ENCODE data around the gene SLC44A4.
"Not testable (repeated sequence)": the region's sequence is repeated elsewhere in the genome, so short reads cannot be mapped to it uniquely, and the experiment has no call there.

SLC44A4 gene

GRCh38 chr6:31827286-31828079 is 51.3 kb downstream of the SLC44A4 start, which contains the start of gene HSPA1B:
TSS of gene HSPA1B (plus strand) at chr6:31827738. CDS start at chr6:31827951, 213 bp downstream.
- peak; percentile 99 for DNase-seq

GRCh38 chr6:31826793-31827285 is 52.0 kb downstream of the SLC44A4 start:
- TF ChIP-seq CTCF (IDR thresholded peaks at IDR 0.05; ENCODE audit: low read depth, low read length) = no peak

More at GRCh38 chr6:31827286-31828079, 51.3 kb downstream of the SLC44A4 start, which contains the start of gene HSPA1B:
- no peaks in the 10 kb centered on the region for H3K27me3 ChIP-seq
- peak within 1 kb of the TSS; percentile 69 for H3K4me3 ChIP-seq (ENCODE audit: low read depth, low read length)
- H3K4me1 ChIP-seq = peaks cover 4% of the 10 kb centered on the region; the same call in 1 of the 2 replicates
- no peak for TF ChIP-seq CTCF (IDR thresholded peaks at IDR 0.05; ENCODE audit: low read depth, low read length)
- H3K9me3 ChIP-seq = no peaks in the 10 kb centered on the region
- no peaks in the 10 kb centered on the region for H3K36me3 ChIP-seq

GRCh38 chr6:31825553-31825952 is 53.2 kb downstream of the SLC44A4 start:
- H3K4me1 ChIP-seq = peaks cover 4% of the 10 kb centered on the region; the same call in 1 of the 2 replicates
- H3K4me3 ChIP-seq (ENCODE audit: low read depth, low read length) = no peak overlapping the region
- H3K27me3 ChIP-seq = no peaks in the 10 kb centered on the region
- H3K36me3 ChIP-seq = no peaks in the 10 kb centered on the region
- TF ChIP-seq CTCF (IDR thresholded peaks at IDR 0.05; ENCODE audit: low read depth, low read length) = no peak
- DNase-seq = no peak
- no peaks in the 10 kb centered on the region for H3K9me3 ChIP-seq

More at GRCh38 chr6:31826793-31827285, 52.0 kb downstream of the SLC44A4 start:
- Histone ChIP-seq H3K9me3 (no peaks in the 10 kb centered on the region), H3K4me3 (ENCODE audit: low read depth, low read length) (peak overlapping the region; percentile 69), H3K27me3 (no peaks in the 10 kb centered on the region), H3K36me3 (no peaks in the 10 kb centered on the region), H3K4me1 (peaks cover 4% of the 10 kb centered on the region; the same call in 1 of the 2 replicates)
- no peak for DNase-seq

GRCh38 chr6:31823592-31824196 is 55.1 kb downstream of the SLC44A4 start:
- not testable (repeated sequence) for H3K36me3 ChIP-seq; H3K9me3 ChIP-seq; DNase-seq; H3K4me3 ChIP-seq (ENCODE audit: low read depth, low read length); H3K4me1 ChIP-seq; H3K27me3 ChIP-seq

- peak; percentile 42 for DNase-seq
- TF ChIP-seq CTCF (IDR thresholded peaks at IDR 0.05; ENCODE audit: low read depth, low read length) = no peak
Measured at GRCh38 chr6:31822036-31822821, 56.6 kb downstream of the SLC44A4 start.

More at GRCh38 chr6:31822036-31822821, 56.6 kb downstream of the SLC44A4 start:
- Histone ChIP-seq H3K9me3 (no peaks in the 10 kb centered on the region; the same call in 1 of the 2 replicates), H3K27me3 (no peaks in the 10 kb centered on the region), H3K4me1 (peaks cover 4% of the 10 kb centered on the region; the same call in 1 of the 2 replicates), H3K36me3 (no peaks in the 10 kb centered on the region), H3K4me3 (ENCODE audit: low read depth, low read length) (peak overlapping the region; percentile 77)
